K562 (cell line): ENCODE measurements around the gene OR52R1. TPM values are rescaled to one million over a fixed set of nuclear protein-coding genes. Genes with fewer than 3 reads are reported as not detected.

ENCODE experiments used
- ATAC-seq: fragments of 200-7000 bp; cut with Tn5 transposase; 3 replicates; pipeline ENCODE4 v1.9.1; 2020; ENCODE audit warnings: moderate library complexity
- Bru-seq: library from RNA; stranded (reverse); fragments of 400-500 nt; gene quantifications from one replicate; lab custom pipeline; 2021; lab: Mats Ljungman, UMichigan
- BruChase-seq, 2 experiments: library from RNA; stranded (reverse); fragments of 400-500 nt; gene quantifications; one replicate each; lab custom pipeline; 2021; lab: Mats Ljungman, UMichigan
- BruUV-seq: library from RNA; stranded (reverse); fragments of 400-500 nt; replicated peaks from 2 replicates; lab custom pipeline; 2021; lab: Mats Ljungman, UMichigan
- CTCF ChIA-PET: fragments of 300-600 bp; formaldehyde crosslinking; extraction: SDS; loops from one replicate; lab custom pipeline; 2021; ENCODE audit warnings: low intra/inter-chr PET ratio; lab: Yijun Ruan, JAX
- POLR2A ChIA-PET: fragments of 300-600, 350-650 bp; sonication (Branson Sonifier 250); formaldehyde crosslinking; extraction: SDS; loops from one replicate; lab custom pipeline; 2021; ENCODE audit warnings: antibody characterized with exemption, inconsistent platforms; lab: Yijun Ruan, JAX
- DNase-seq, 4 experiments: peaks; one replicate each; pipeline versions ENCODE4 v3.0.0 to v3.0.0-alpha.2; 2011 to 2018; ENCODE audit warnings: low spot score in 3 of 4, mixed read lengths in 3 of 4; ENCODE audit errors: extremely low read depth in 1 of 4
- FAIRE-seq: peaks from 2 replicates; lab custom pipeline; 2011; peaks lifted over from hg19 to GRCh38; lab: Jason Lieb, UNC
- H2AFZ ChIP-seq: 2 replicates; pipeline ENCODE4 v1.6.0; 2011; ENCODE audit warnings: low read depth, low read length, control low read depth, inconsistent platforms
- H3K27ac ChIP-seq: fragments of 200-600 bp; 3 replicates; pipeline ENCODE4 v1.8.0; 2011; ENCODE audit warnings: low read depth, mild to moderate bottlenecking, control low read depth, inconsistent platforms, low read length, moderate library complexity, mixed read lengths; ENCODE audit errors: extremely low read depth
- H3K27me3 ChIP-seq, 2 experiments: fragments of 300-600 bp in 1 of 2; 2 replicates in 1 of 2; 3 replicates in 1 of 2; pipeline versions ENCODE4 v1.6.0 to v1.8.0; 2011; ENCODE audit warnings: inconsistent platforms in 2 of 2, low read length in 2 of 2, mild to moderate bottlenecking in 1 of 2, mixed read lengths in 1 of 2, moderate library complexity in 1 of 2; ENCODE audit not compliant: control insufficient read depth in 2 of 2, insufficient read depth in 2 of 2
- H3K36me3 ChIP-seq: fragments of 300-600 bp; 3 replicates; pipeline ENCODE4 v1.8.0; 2011; ENCODE audit warnings: mild to moderate bottlenecking, low read length, inconsistent platforms; ENCODE audit not compliant: control insufficient read depth, insufficient read depth
- H3K4me1 ChIP-seq, 2 experiments: fragments of 200-600 bp in 1 of 2; replicated peaks in 1 of 2; 2 replicates in 1 of 2; 3 replicates in 1 of 2; pipeline versions ENCODE4 v1.5.1 to v1.8.0; 2011; ENCODE audit warnings: inconsistent platforms in 2 of 2, low read length in 2 of 2, mild to moderate bottlenecking in 1 of 2, mixed read lengths in 1 of 2, moderate library complexity in 1 of 2; ENCODE audit not compliant: control insufficient read depth in 2 of 2, insufficient read depth in 2 of 2
- H3K4me2 ChIP-seq: 2 replicates; pipeline ENCODE4 v1.6.1; 2011; ENCODE audit warnings: low read length, control low read depth, inconsistent platforms, mixed read lengths; ENCODE audit not compliant: insufficient read depth
- H3K4me3 ChIP-seq: fragments of 200-600 bp; sonication (generic), shearing (Covaris generic); 2 replicates; pipeline ENCODE4 v1.5.1; 2016; ENCODE audit warnings: control low read depth, inconsistent platforms
- H3K79me2 ChIP-seq: fragments of 200-600 bp; 3 replicates; pipeline ENCODE4 v1.8.0; 2011; ENCODE audit warnings: low read length, inconsistent platforms; ENCODE audit not compliant: control insufficient read depth, insufficient read depth
- H3K9ac ChIP-seq, 2 experiments: 2 replicates each; pipeline versions ENCODE4 v1.6.0 to v1.6.1; 2011; ENCODE audit warnings: low read depth in 2 of 2, low read length in 2 of 2, control low read depth in 1 of 2, inconsistent platforms in 1 of 2, mild to moderate bottlenecking in 1 of 2, mixed read lengths in 1 of 2; ENCODE audit not compliant: insufficient read depth in 1 of 2
- H3K9me1 ChIP-seq: one replicate; pipeline ENCODE4 v1.6.0; 2011; ENCODE audit warnings: inconsistent platforms, mild to moderate bottlenecking, low read length, moderate library complexity; ENCODE audit not compliant: control insufficient read depth, insufficient read depth
- H3K9me3 ChIP-seq: replicated peaks from 2 replicates; pipeline ENCODE4 v1.5.1; 2011; ENCODE audit warnings: low read depth, low read length, inconsistent platforms; ENCODE audit not compliant: control insufficient read depth, insufficient read depth
- H4K20me1 ChIP-seq: replicated peaks from 2 replicates; pipeline ENCODE4 v1.6.1; 2011; ENCODE audit warnings: low read length, inconsistent platforms, mixed read lengths; ENCODE audit not compliant: control insufficient read depth, insufficient read depth
- MEIS2 ChIP-seq: fragments of 450-650 bp; IDR thresholded peaks from 2 replicates; pipeline ENCODE4 v1.6.1; 2014; ENCODE audit warnings: mild to moderate bottlenecking; ENCODE audit not compliant: partially characterized antibody
- ZNF197 ChIP-seq: fragments of 200-800 bp; sonication (Bioruptor generic); IDR thresholded peaks from 2 replicates; pipeline ENCODE4 v1.6.1; 2016; ENCODE audit warnings: low read depth, missing genetic modification characterization, missing compliant biosample characterization
- WGBS: fragments of 100-300 bp; shearing (Covaris generic); methylation state at CpG from one replicate; pipeline ENCODE4 v1.1.6; 2016; ENCODE audit warnings: low coverage, mixed read lengths; ENCODE audit not compliant: insufficient coverage; ENCODE audit errors: missing lambda C conversion rate; 5-methylcytosine and 5-hydroxymethylcytosine counted together
- in situ Hi-C: fragments of 300-500 bp; cut with MboI; formaldehyde crosslinking; loops from 4 replicates; pipeline ENCODE4 v1.15.0; 2018; ENCODE audit warnings: inconsistent platforms, mixed read lengths
- intact Hi-C: fragments of 100-400 bp; cut with micrococcal nuclease; formaldehyde crosslinking; loops from 2 replicates; pipeline ENCODE4 v1.14.2; 2022
- long read RNA-seq, 3 experiments: library from polyadenylated mRNA in 2 of 3; library from RNA in 1 of 3; unstranded in 2 of 3; stranded (forward) in 1 of 3; transcript quantifications; one replicate each; pipeline ENCODE4 v2.0.0, GENCODE V29; 2019 to 2022
- polyA minus RNA-seq, 3 experiments: library from RNA; depleted of rRNA, polyadenylated mRNA; stranded (reverse); fragments of >200 nt; gene quantifications; 2 replicates each; pipeline ENCODE4 v1.2.3, GENCODE V29; 2011
- polyA plus RNA-seq, 8 experiments: library from polyadenylated mRNA; depleted of rRNA in 4 of 8; stranded (reverse) in 5 of 8; unstranded in 3 of 8; fragments of >200 nt; fragmentation: Nextera tagmentation in 2 of 8; fragmentation: Illumina TruSeq in 1 of 8; extraction: Ambion mirVana in 2 of 8; extraction: Trizol in 1 of 8; gene quantifications; 2 replicates each; pipeline versions ENCODE4 v1.2.1 to v1.2.3, GENCODE V29; 2011 to 2014; ENCODE audit warnings: inconsistent platforms in 1 of 8, missing spikeins in 1 of 8
- total RNA-seq, 7 experiments: library from RNA; depleted of rRNA in 6 of 7; stranded (reverse); fragments of >200 nt in 6 of 7; fragmentation: Illumina TruSeq in 2 of 7; extraction: Trizol in 2 of 7; gene quantifications; 2 replicates each; pipeline versions ENCODE4 v1.2.1 to v1.2.3, GENCODE V29; 2011 to 2021; ENCODE audit warnings: low replicate concordance in 1 of 7
- TF ChIP-seq, protein P1 (sequence below), 2 experiments: fragments of 450-650 bp in 1 of 2; sonication (generic) in 1 of 2; formaldehyde crosslinking in 1 of 2; IDR thresholded peaks in 1 of 2; conservative IDR thresholded peaks in 1 of 2; 2 replicates each; pipeline versions ENCODE4 v1.6.1 to v1.8.1; 2016 to 2023; ENCODE audit warnings: mild to moderate bottlenecking in 2 of 2, moderate library complexity in 2 of 2, inconsistent platforms in 1 of 2, missing genetic modification reagents in 1 of 2

Gene OR52R1
- total RNA-seq (2011; cell fraction: chromatin; rRNA removed; ENCODE audit: low replicate concordance) = not detected in 2 replicates
- not detected in 2 replicates for total RNA-seq (2011; cell fraction: nucleolus; rRNA removed)
- not detected in 2 replicates for total RNA-seq (2011; cell fraction: nucleoplasm; rRNA removed)
- not detected in 2 replicates for total RNA-seq (2014; rRNA removed)
- total RNA-seq (2014; rRNA removed; fragmentation: Illumina TruSeq; extraction: Trizol) = not detected in 2 replicates
- total RNA-seq (2015; rRNA removed; fragmentation: Illumina TruSeq; extraction: Trizol) = not detected in 2 replicates
- total RNA-seq (2021) = not detected in 2 replicates
- not detected in 2 replicates for polyA plus RNA-seq (2011; rRNA removed)
- not detected in 2 replicates for polyA plus RNA-seq (2011; cell fraction: cytosol; rRNA removed)
- not detected in 2 replicates for polyA plus RNA-seq (2011; cell fraction: nucleus; rRNA removed)
- not detected in 2 replicates for polyA plus RNA-seq (2012)
- not detected in 2 replicates for polyA plus RNA-seq (2014; fragmentation: Illumina TruSeq; extraction: Trizol)
- not detected for polyA plus RNA-seq (2014; fragmentation: Nextera tagmentation; extraction: Ambion mirVana)
- not detected in 2 replicates for polyA plus RNA-seq (2014; rRNA removed)
- not detected in 2 replicates for polyA minus RNA-seq (2011; rRNA and poly(A)+ RNA removed)
- not detected in 2 replicates for polyA minus RNA-seq (2011; cell fraction: cytosol; rRNA and poly(A)+ RNA removed)
- polyA minus RNA-seq (2011; cell fraction: nucleus; rRNA and poly(A)+ RNA removed) = not detected in 2 replicates
- Bru-seq, nascent RNA = not detected
- BruChase-seq, experiment 1, labeled RNA remaining after a 2-hour chase = not detected
- not detected for BruChase-seq, experiment 2, labeled RNA remaining after a 6-hour chase
- long read RNA-seq, experiment 1 = 0 reads
- long read RNA-seq, experiment 2 = 0 reads
- long read RNA-seq, experiment 3 = 0 reads

- no peak within 1 kb of the TSS for H3K4me3 ChIP-seq
- ChIA-PET POLR2A (interaction anchor here (0.8 to 1.1 kb wide), 2 partner anchors 20 to 83 kb away, joined by 4 read pairs; no protein-coding TSS in a partner anchor), CTCF (no interaction called here)
- no peak for TF ChIP-seq MEIS2
- TF ChIP-seq, protein P1, sequence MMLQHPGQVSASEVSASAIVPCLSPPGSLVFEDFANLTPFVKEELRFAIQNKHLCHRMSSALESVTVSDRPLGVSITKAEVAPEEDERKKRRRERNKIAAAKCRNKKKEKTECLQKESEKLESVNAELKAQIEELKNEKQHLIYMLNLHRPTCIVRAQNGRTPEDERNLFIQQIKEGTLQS (IDR thresholded peaks at IDR 0.05) = no peak
- TF ChIP-seq, protein P1 (CRISPR knock-in tag; conservative IDR thresholded peaks at IDR 0.05) = no peak
- no peak for TF ChIP-seq ZNF197
- H3K79me2 ChIP-seq = no peaks in the 10 kb centered on the region
- BruUV-seq = no TSS peak
- no peaks in the 10 kb centered on the region for H3K9me3 ChIP-seq
- H3K9ac ChIP-seq = no peak within 1 kb of the TSS
- H3K36me3 ChIP-seq = no peaks in the 10 kb centered on the region
- no peak within 1 kb of the TSS for H2AFZ ChIP-seq
- H3K9me1 ChIP-seq = no peaks in the 10 kb centered on the region
- no peak for ATAC-seq
- no peaks in the 10 kb centered on the region for H3K4me1 ChIP-seq
- no peak within 1 kb of the TSS for H3K4me2 ChIP-seq
- peaks cover 0 to 5% of the 10 kb centered on the region in 2 experiments; a peak in 1 of 5 replicates for H3K27me3 ChIP-seq
- DNase-seq = no peak
- in situ Hi-C loops = no loop called here
- intact Hi-C loops = no loop called here
- H3K27ac ChIP-seq = no peak within 1 kb of the TSS
- no peak for FAIRE-seq
- H4K20me1 ChIP-seq = no peaks in the 10 kb centered on the region; the same call in 1 of the 2 replicates
- 5% methylated on average over 3 of the region's 3 CpGs for WGBS
Observed at GRCh38 chr11:4804280-4804679, at the start of gene OR52R1. TSS of gene OR52R1 (minus strand) at chr11:4804380. CDS start at chr11:4804380, 0 bp downstream.
